ENCODE data around the gene SFT2D3. TPM values are rescaled to one million over a fixed set of nuclear protein-coding genes. Genes with fewer than 3 reads are reported as not detected.
A peak's percentile ranks its signal among the peaks of the same experiment; 100 is the strongest.

SFT2D3 gene
- total and polyA plus RNA-seq, 9 of the 15 experiments (the other 6 are each of a cell fraction or from before 2014, with no cell fraction given): 7.5 to 9.9 (median 8.9) TPM; not detected in 2

DNA sequence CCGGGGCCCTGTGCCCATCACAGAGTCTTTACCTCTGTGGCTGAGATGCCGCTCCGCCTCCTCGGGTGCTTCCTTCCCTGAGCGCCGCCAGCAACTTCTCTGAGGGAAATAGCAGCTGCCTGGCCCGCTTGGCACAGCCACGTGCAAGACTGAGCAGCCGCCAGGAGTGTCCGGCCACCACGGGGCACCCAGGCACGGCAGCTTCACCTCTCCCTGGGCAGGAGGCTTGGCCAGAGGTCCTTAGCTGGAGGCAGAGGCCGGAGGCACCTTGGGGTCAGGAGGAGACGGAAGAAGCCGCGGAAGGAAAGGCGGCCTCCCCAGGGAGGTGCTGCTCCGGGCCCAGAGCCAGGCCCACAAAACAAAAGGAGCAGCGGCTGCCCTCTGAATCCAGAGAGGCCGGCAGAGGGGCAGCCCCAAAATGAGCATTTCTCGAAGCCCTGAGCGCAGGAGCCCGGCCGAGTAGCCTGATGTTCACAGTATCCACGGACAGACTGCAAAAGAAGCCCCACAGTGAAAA is 20.0 kb upstream of the SFT2D3 start (continued):
- TF ChIP-seq ELK1 (CRISPR knock-in tag; IDR thresholded peaks at IDR 0.05): no peak
- no peak for TF ChIP-seq ESRRB (CRISPR knock-in tag; IDR thresholded peaks at IDR 0.05; ENCODE audit: borderline replicate concordance)
- TF ChIP-seq HNRNPLL (IDR thresholded peaks at IDR 0.05; ENCODE audit: low read depth, low read length, poor library complexity, severe bottlenecking): no peak
- TF ChIP-seq TAF9B (IDR thresholded peaks at IDR 0.05; ENCODE audit: partially characterized antibody): no peak

DNA sequence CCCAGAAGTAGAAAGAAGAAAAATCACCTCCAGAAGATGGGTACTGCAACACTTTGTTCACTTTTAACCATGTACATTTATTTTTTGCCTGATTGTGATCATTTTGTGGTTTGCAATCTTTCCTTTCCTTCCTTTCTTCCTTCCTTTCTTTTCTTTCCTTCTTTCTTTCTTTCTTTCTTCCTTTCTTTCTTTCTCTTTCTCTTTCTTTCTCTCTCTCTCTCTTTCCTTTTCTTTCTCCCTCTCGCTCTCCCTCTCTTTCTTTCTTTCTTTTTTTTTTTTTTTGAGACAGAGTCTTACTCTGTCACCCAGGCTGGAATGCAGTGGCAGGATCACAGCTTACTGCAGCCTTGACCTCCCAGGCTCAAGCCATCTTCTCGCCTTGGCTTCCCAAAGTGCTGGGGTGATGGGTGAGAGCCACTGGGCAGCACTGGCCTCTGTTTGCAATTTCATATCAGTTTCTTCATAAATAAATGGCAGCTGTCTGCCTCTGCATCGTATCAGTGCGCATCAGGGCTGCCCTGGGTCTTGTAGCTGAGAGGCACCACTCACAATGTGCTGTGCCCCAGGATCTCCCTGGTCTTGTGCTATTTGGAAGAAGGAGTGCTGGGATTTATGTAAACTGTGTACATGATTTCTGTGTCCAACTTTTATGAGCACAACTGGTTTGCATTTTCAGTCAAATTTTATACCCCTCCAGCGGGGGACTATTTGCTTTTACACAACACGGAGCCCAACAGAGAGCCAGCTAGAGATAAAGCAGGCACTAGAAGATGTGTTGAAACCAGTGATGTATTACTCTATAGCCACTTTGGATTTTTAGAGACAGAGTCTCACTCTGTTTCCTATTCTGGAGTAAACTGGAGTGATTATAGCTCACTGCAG is 19.1 kb upstream of the SFT2D3 start:
- TF ChIP-seq IRF9 (tag; IDR thresholded peaks at IDR 0.05) (no peak), MIER1 (IDR thresholded peaks at IDR 0.05; ENCODE audit: low read depth) (no peak), HMG20A (CRISPR knock-in tag; conservative IDR thresholded peaks at IDR 0.05) (no peak), ZNF184 (CRISPR knock-in tag; IDR thresholded peaks at IDR 0.05) (no peak)
- TF ChIP-seq, protein P1, sequence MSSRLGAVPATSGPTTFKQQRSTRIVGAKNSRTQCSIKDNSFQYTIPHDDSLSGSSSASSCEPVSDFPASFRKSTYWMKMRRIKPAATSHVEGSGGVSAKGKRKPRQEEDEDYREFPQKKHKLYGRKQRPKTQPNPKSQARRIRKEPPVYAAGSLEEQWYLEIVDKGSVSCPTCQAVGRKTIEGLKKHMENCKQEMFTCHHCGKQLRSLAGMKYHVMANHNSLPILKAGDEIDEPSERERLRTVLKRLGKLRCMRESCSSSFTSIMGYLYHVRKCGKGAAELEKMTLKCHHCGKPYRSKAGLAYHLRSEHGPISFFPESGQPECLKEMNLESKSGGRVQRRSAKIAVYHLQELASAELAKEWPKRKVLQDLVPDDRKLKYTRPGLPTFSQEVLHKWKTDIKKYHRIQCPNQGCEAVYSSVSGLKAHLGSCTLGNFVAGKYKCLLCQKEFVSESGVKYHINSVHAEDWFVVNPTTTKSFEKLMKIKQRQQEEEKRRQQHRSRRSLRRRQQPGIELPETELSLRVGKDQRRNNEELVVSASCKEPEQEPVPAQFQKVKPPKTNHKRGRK (tag; IDR thresholded peaks at IDR 0.05): peak; percentile 91
- no peak for FAIRE-seq
- Histone ChIP-seq H2AFZ (ENCODE audit: low read depth, low read length) (no peak overlapping the region), H3K79me2 (ENCODE audit: control insufficient read depth, insufficient read depth, low read length) (no peaks in the 10 kb centered on the region), H3K27me3 (ENCODE audit: control insufficient read depth in 2 of 2, insufficient read depth in 2 of 2, low read length in 2 of 2) (peaks cover 31 to 58% of the 10 kb centered on the region in 2 experiments), H3K9ac (ENCODE audit: insufficient read depth in 1 of 2, low read depth in 2 of 2, low read length in 2 of 2) (no peak overlapping the region), H3K27ac (ENCODE audit: extremely low read depth, low read depth, low read length) (no peak overlapping the region), H3K9me3 (replicated peaks; ENCODE audit: control insufficient read depth, insufficient read depth, low read depth, low read length) (no peaks in the 10 kb centered on the region), H4K20me1 (replicated peaks; ENCODE audit: control insufficient read depth, insufficient read depth, low read length) (peaks cover 6% of the 10 kb centered on the region; the same call in 1 of the 2 replicates), H3K4me1 (replicated peaks in 1 of 2; ENCODE audit: control insufficient read depth in 2 of 2, insufficient read depth in 2 of 2, low read length in 2 of 2) (peaks cover 0 to 11% of the 10 kb centered on the region in 2 experiments; a peak in 3 of 5 replicates), H3K4me3 (no peak overlapping the region), H3K36me3 (ENCODE audit: control insufficient read depth, insufficient read depth, low read length) (no peaks in the 10 kb centered on the region), H3K4me2 (ENCODE audit: insufficient read depth, low read length) (no peak overlapping the region), H3K9me1 (ENCODE audit: control insufficient read depth, insufficient read depth, low read length) (no peaks in the 10 kb centered on the region)
- peak in 1 of 4 experiments; percentile 2 for DNase-seq (ENCODE audit: extremely low read depth in 1 of 4, low spot score in 3 of 4)
- intact Hi-C loops (cut with micrococcal nuclease) (no loop called here), in situ Hi-C loops (cut with MboI) (no loop called here)
- ATAC-seq: no peak
- WGBS (ENCODE audit: insufficient coverage, low coverage, missing lambda C conversion rate): 12% methylated on average over 5 of the region's 6 CpGs
- POLR2A ChIA-PET: interaction anchor here (0.6 to 1.0 kb wide), 2 partner anchors 32 to 40 kb away, joined by 3 to 4 read pairs; no protein-coding TSS in a partner anchor
- CTCF ChIA-PET (ENCODE audit: low intra/inter-chr PET ratio): no interaction called here
- BruUV-seq (replicated peaks): no TSS peak

Data from K562 (cell line).